B cell (primary cell): Measurements from ENCODE around the gene SFMBT2. TPM values are rescaled to one million over a fixed set of nuclear protein-coding genes. Genes with fewer than 3 reads are reported as not detected.

Experiments
- ATAC-seq: fragments of 200-7000 bp; cut with Tn5 transposase; one replicate; pipeline ENCODE4 v1.10.0; 2021; ENCODE audit warnings: low read depth, mild to moderate bottlenecking, moderate number of reproducible peaks, moderate library complexity
- CTCF ChIA-PET: fragments of 350-600 bp; sonication (Branson Sonifier 250); formaldehyde crosslinking; loops from one replicate; lab custom pipeline; 2021; ENCODE audit warnings: antibody characterized with exemption, inconsistent platforms; lab: Charles Lee
- POLR2A ChIA-PET: fragments of 350-600 bp; sonication (Branson Sonifier 250); formaldehyde crosslinking; loops from one replicate; lab custom pipeline; 2021; ENCODE audit warnings: antibody characterized with exemption; lab: Charles Lee
- DNase-seq: peaks from one replicate; pipeline ENCODE4 v3.0.0; 2013
- H2AFZ ChIP-seq: 2 replicates; pipeline ENCODE4 v1.6.1; 2012; ENCODE audit warnings: mild to moderate bottlenecking, low read depth, low read length; ENCODE audit not compliant: insufficient read depth, poor library complexity, severe bottlenecking
- H3K27ac ChIP-seq, 2 donors: 1 replicate in 1 of 2; 2 replicates in 1 of 2; pipeline ENCODE4 v1.5.1; 2012 to 2013; ENCODE audit warnings: low read length in 2 of 2, mild to moderate bottlenecking in 2 of 2, moderate library complexity in 1 of 2
- H3K27me3 ChIP-seq, 4 experiments: fragments of 200-600 bp in 1 of 4; sonication (generic) in 1 of 4; replicated peaks in 1 of 4; 1 replicate in 2 of 4; 2 replicates in 2 of 4; pipeline versions ENCODE4 v1.6.1 to v1.7.0; 2013 to 2016; ENCODE audit warnings: low read length in 3 of 4, mild to moderate bottlenecking in 2 of 4, mixed read lengths in 1 of 4, moderate library complexity in 1 of 4; ENCODE audit not compliant: insufficient read depth in 4 of 4, control insufficient read depth in 3 of 4; ENCODE audit errors: control extremely low read depth in 1 of 4
- H3K36me3 ChIP-seq, 2 experiments: replicated peaks in 1 of 2; 1 replicate in 1 of 2; 2 replicates in 1 of 2; pipeline versions ENCODE4 v1.6.1 to v1.7.1; 2013; ENCODE audit warnings: low read length in 1 of 2; ENCODE audit not compliant: insufficient read depth in 2 of 2, control insufficient read depth in 1 of 2; ENCODE audit errors: control extremely low read depth in 1 of 2, extremely low read depth in 1 of 2
- H3K4me1 ChIP-seq, 2 donors: fragments of 200-600 bp in 1 of 2; sonication (generic) in 1 of 2; 1 replicate in 1 of 2; 2 replicates in 1 of 2; pipeline versions ENCODE4 v1.5.1 to v1.6.1; 2013 to 2017; ENCODE audit warnings: low read length in 2 of 2; ENCODE audit not compliant: control insufficient read depth in 2 of 2, insufficient read depth in 2 of 2
- H3K4me2 ChIP-seq: replicated peaks from 2 replicates; pipeline ENCODE3; 2012; ENCODE audit warnings: mild to moderate bottlenecking, low read depth, low read length; ENCODE audit not compliant: poor library complexity, severe bottlenecking
- H3K4me3 ChIP-seq, 5 experiments: fragments of 200-600 bp in 1 of 5; sonication (generic) in 1 of 5; 1 replicate in 3 of 5; 2 replicates in 2 of 5; pipeline versions ENCODE4 v1.5.1 to v1.7.0; 2011 to 2016; ENCODE audit warnings: low read length in 4 of 5, mild to moderate bottlenecking in 4 of 5, low read depth in 2 of 5, control low read depth in 1 of 5, moderate library complexity in 1 of 5; ENCODE audit not compliant: insufficient read depth in 1 of 5; ENCODE audit errors: control extremely low read depth in 1 of 5, extremely low read depth in 1 of 5
- H3K79me2 ChIP-seq: fragments of 200-600 bp; sonication (generic); one replicate; pipeline ENCODE4 v1.6.0; 2016; ENCODE audit warnings: low read length; ENCODE audit not compliant: control insufficient read depth, insufficient read depth
- H3K9ac ChIP-seq: fragments of 200-600 bp; sonication (generic); 2 replicates; pipeline ENCODE4 v1.6.1; 2017; ENCODE audit warnings: mild to moderate bottlenecking, low read length, moderate library complexity
- H3K9me3 ChIP-seq, 3 donors: one replicate each; pipeline versions ENCODE4 v1.6.1 to v1.7.1; 2013; ENCODE audit warnings: low read length in 2 of 3; ENCODE audit not compliant: control insufficient read depth in 2 of 3, insufficient read depth in 1 of 3; ENCODE audit errors: control extremely low read depth in 1 of 3
- H4K20me1 ChIP-seq: 2 replicates; pipeline ENCODE4 v1.6.0; 2012; ENCODE audit warnings: mild to moderate bottlenecking, low read length; ENCODE audit not compliant: insufficient read depth, control insufficient read depth, poor library complexity, severe bottlenecking
- H3K27ac Mint-ChIP-seq: one replicate; pipeline ENCODE4 v1.8.0; 2021; ENCODE audit warnings: mixed read lengths
- H3K27me3 Mint-ChIP-seq: one replicate; pipeline ENCODE4 v1.8.0; 2021; ENCODE audit warnings: mixed read lengths
- H3K4me1 Mint-ChIP-seq: one replicate; pipeline ENCODE4 v1.8.0; 2021; ENCODE audit warnings: mixed read lengths
- H3K4me3 Mint-ChIP-seq: one replicate; pipeline ENCODE4 v1.8.0; 2021; ENCODE audit warnings: mixed read lengths
- H3K9me3 Mint-ChIP-seq: one replicate; pipeline ENCODE4 v1.8.0; 2022; ENCODE audit warnings: mixed read lengths; ENCODE audit not compliant: insufficient read depth
- EZH2 ChIP-seq: IDR thresholded peaks from 2 replicates; pipeline ENCODE4 v1.6.1; 2012; ENCODE audit warnings: borderline replicate concordance, low read depth, mild to moderate bottlenecking, moderate library complexity, low read length; ENCODE audit not compliant: insufficient read depth, poor library complexity, severe bottlenecking
- WGBS: methylation state at CpG from one replicate; pipeline ENCODE4 v1.1.5; 2013; ENCODE audit warnings: missing lambda C conversion rate; ENCODE audit not compliant: insufficient coverage; 5-methylcytosine and 5-hydroxymethylcytosine counted together
- intact Hi-C: fragments of 100-400 bp; cut with micrococcal nuclease; formaldehyde crosslinking; loops from one replicate; pipeline ENCODE4 v1.10.0; 2022
- polyA plus RNA-seq: library from polyadenylated mRNA; depleted of rRNA; stranded (reverse); fragments of >200 nt; gene quantifications from 2 replicates; pipeline ENCODE4 v1.2.3, GENCODE V29; 2012
- total RNA-seq, 2 donors: library from RNA; stranded (reverse); fragments of 120-200 nt in 1 of 2; gene quantifications; 1 replicate in 1 of 2; 2 replicates in 1 of 2; pipeline versions ENCODE4 v1.2.3 to v1.2.4, GENCODE V29; 2013 to 2022
- TF ChIP-seq, protein P1 (sequence below): fragments of 200-600 bp; IDR thresholded peaks from one replicate; pipeline ENCODE4 v1.8.0; 2022; ENCODE audit warnings: antibody characterized with exemption, mild to moderate bottlenecking

The SFMBT2 gene
- total and polyA plus RNA-seq, 2 donors (not counting 1 experiment from before 2014, with no cell fraction given), result 2.3 to 24.0 TPM

DNA sequence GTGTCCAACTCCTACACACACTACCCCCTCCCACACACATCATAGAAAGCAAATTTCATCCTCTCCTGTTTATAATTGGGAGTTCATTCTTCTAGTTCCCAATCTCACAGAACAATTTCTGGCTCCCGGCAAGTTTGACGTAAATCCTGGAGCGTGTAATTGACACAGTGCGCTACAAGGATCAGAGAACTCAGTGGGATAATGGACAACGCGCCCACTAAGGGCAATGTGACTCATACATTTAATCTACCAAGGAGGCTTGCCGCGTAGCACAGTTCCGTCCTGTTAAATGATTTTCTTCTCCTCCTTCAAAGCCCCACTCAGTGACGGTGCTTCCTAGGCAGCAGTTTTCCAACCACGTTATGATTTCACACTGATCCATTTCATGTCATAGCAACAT lies 277.6 kb downstream of the SFMBT2 start:
- no peak overlapping the region for H2AFZ ChIP-seq
- Mint-ChIP-seq H3K4me3 (no peak overlapping the region), H3K27ac (no peak overlapping the region), H3K27me3 (peaks cover 45% of the 10 kb centered on the region), H3K4me1 (peaks cover 2% of the 10 kb centered on the region), H3K9me3 (no peaks in the 10 kb centered on the region)
- no peaks in the 10 kb centered on the region for H3K36me3 ChIP-seq
- intact Hi-C loops, result no loop called here
- ATAC-seq (no peak), DNase-seq (no peak)
- no peak overlapping the region for H3K4me2 ChIP-seq
- H3K9me3 ChIP-seq, result no peaks in the 10 kb centered on the region
- H3K4me1 ChIP-seq, result no peaks in the 10 kb centered on the region
- no peak overlapping the region for H3K27ac ChIP-seq
- H3K9ac ChIP-seq, result no peak overlapping the region
- no peaks in the 10 kb centered on the region for H3K79me2 ChIP-seq
- peaks cover 0 to 4% (median 0%) of the 10 kb centered on the region in 4 experiments for H3K27me3 ChIP-seq
- WGBS, result 97% methylated on average over 6 of the region's 11 CpGs
- H4K20me1 ChIP-seq, result no peaks in the 10 kb centered on the region
- no peak overlapping the region for H3K4me3 ChIP-seq
- ChIA-PET CTCF (interaction anchor here (2.9 kb wide), 1 partner anchor 12 kb away, joined by 14 read pairs; no protein-coding TSS in a partner anchor), POLR2A (no interaction called here)
- TF ChIP-seq, protein P1, sequence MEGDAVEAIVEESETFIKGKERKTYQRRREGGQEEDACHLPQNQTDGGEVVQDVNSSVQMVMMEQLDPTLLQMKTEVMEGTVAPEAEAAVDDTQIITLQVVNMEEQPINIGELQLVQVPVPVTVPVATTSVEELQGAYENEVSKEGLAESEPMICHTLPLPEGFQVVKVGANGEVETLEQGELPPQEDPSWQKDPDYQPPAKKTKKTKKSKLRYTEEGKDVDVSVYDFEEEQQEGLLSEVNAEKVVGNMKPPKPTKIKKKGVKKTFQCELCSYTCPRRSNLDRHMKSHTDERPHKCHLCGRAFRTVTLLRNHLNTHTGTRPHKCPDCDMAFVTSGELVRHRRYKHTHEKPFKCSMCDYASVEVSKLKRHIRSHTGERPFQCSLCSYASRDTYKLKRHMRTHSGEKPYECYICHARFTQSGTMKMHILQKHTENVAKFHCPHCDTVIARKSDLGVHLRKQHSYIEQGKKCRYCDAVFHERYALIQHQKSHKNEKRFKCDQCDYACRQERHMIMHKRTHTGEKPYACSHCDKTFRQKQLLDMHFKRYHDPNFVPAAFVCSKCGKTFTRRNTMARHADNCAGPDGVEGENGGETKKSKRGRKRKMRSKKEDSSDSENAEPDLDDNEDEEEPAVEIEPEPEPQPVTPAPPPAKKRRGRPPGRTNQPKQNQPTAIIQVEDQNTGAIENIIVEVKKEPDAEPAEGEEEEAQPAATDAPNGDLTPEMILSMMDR, result no peak
- TF ChIP-seq EZH2, result no peak

DNA sequence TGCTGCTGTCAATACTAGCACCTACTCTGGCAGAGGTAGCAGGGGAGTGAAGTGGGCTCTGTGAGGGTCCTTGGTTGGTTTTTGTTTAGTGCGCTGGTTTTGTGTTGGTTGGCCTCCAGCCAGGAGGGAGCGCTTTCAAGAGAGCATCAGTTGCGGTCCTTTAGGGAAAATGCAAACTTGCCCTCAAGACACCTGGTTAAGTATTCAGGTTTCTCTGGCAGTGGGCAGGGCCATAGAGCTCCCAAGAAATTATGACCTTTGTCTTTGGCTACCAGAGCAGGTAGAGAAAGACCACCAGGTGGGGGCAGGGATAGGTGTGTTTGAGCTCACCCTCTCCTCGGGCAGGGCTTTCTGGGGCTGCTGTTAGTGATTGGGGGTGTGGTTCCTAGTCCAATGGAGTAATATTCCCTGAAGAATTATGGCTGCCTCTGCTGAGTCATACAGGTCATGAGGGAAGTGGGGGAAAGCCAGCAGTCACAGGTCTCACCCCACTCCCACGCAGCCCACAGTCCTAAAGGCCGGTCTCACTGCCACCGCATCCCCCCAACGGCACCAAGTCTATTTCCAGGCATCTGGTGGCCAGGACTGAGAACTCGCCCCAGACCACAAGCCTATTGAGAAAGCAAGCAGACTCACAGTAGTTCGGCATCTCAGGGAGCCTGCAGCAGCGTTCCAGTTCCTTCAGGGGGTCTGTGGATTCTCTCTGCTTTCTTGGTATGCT lies 280.5 kb downstream of the SFMBT2 start:
- H3K27me3 Mint-ChIP-seq, result peaks cover 26% of the 10 kb centered on the region
- Histone ChIP-seq H3K4me2 (no peak overlapping the region), H2AFZ (no peak overlapping the region), H3K27me3 (no peaks in the 10 kb centered on the region), H3K79me2 (no peaks in the 10 kb centered on the region), H3K36me3 (no peaks in the 10 kb centered on the region), H3K9ac (no peak overlapping the region), H3K9me3 (no peaks in the 10 kb centered on the region), H3K4me1 (no peaks in the 10 kb centered on the region), H3K4me3 (no peak overlapping the region), H3K27ac (no peak overlapping the region), H4K20me1 (no peaks in the 10 kb centered on the region)
- ChIA-PET CTCF (interaction anchor here (2.9 kb wide), 1 partner anchor 9 kb away, joined by 14 read pairs; no protein-coding TSS in a partner anchor), POLR2A (no interaction called here)
- H3K4me1 Mint-ChIP-seq, result peaks cover 2% of the 10 kb centered on the region
- DNase-seq (no peak), ATAC-seq (no peak)
- no peak overlapping the region for H3K4me3 Mint-ChIP-seq
- H3K9me3 Mint-ChIP-seq, result no peaks in the 10 kb centered on the region
- WGBS, result 86% methylated on average over 8 of the region's 11 CpGs
- H3K27ac Mint-ChIP-seq, result no peak overlapping the region
- intact Hi-C loops, result no loop called here
- no peak for TF ChIP-seq EZH2
- TF ChIP-seq, protein P1, result no peak
